Measurements from ENCODE around the gene DNAI1. TPM values are rescaled to one million over a fixed set of nuclear protein-coding genes. Genes with fewer than 3 reads are reported as not detected.

DNAI1 gene
- total and polyA plus RNA-seq, 2 of the 4 experiments (the other 2 are of a cell fraction), result not detected

DNA sequence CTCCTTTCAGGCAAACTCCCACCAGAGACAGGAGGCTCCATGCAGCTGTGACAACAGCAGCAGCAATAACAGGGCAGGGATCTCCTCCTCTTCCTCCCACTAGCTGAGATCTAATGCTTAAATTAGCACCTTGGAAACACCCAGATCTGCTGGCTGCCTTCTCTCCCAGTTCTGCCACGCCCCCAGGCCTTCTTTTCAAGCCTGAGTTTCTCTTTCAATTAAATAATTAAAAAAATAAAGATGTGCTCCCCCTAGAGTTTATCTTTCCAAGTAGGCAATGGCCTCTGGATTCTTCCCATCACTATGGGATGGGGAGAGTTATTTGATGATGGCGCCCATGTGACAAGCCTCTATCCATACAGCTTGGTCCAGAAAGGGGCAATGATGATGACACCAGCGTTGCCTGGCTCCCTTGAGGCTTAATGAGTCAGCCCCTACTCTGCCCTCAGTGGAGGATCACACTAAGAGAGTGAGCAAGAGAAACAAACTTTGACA is 4.0 kb upstream of the DNAI1 start:
- H3K36me3 ChIP-seq (ENCODE audit: control insufficient read depth, insufficient read depth, low read length), result no peaks in the 10 kb centered on the region
- intact Hi-C loops (cut with micrococcal nuclease), result no loop called here

More for the DNA sequence above, 4.0 kb upstream of the DNAI1 start:
- DNase-seq (peak; percentile 67), ATAC-seq (ENCODE audit: low read depth) (peak; percentile 4; the same call in 1 of the 2 replicates)
- H4K91ac ChIP-seq (ENCODE audit: insufficient read depth, low read depth, low read length), result no peak overlapping the region
- TF ChIP-seq USF2 (IDR thresholded peaks at IDR 0.05; ENCODE audit: low read depth, low read length) (peak; percentile 78), RFX5 (IDR thresholded peaks at IDR 0.05; ENCODE audit: low read depth, low read length) (no peak), CEBPB (IDR thresholded peaks at IDR 0.05; ENCODE audit: low read depth, low read length) (peak; percentile 72), FOS (IDR thresholded peaks at IDR 0.05; ENCODE audit: low read depth, low read length) (peak; percentile 22; the same call in 1 of the 2 replicates), POLR2A (IDR thresholded peaks at IDR 0.05; ENCODE audit: low read depth, low read length) (no peak), RAD21 (IDR thresholded peaks at IDR 0.05; ENCODE audit: low read length) (no peak)
- no peak overlapping the region for H3K4ac ChIP-seq (ENCODE audit: low read depth, low read length)
- H2AK9ac ChIP-seq (replicated peaks; ENCODE audit: low read depth, low read length, poor library complexity), result no peak overlapping the region
- H2BK5ac ChIP-seq (ENCODE audit: low read depth, low read length, poor library complexity, severe bottlenecking), result no peak overlapping the region
- peaks cover 30% of the 10 kb centered on the region for H3K9me1 ChIP-seq (ENCODE audit: insufficient read depth, low read length)
- peaks cover 10% of the 10 kb centered on the region for H3K4me1 ChIP-seq (ENCODE audit: control insufficient read depth, insufficient read depth, low read length)
- CTCF ChIA-PET, result interaction anchor here (1.0 kb wide), 1 partner anchor 51 kb away, joined by 3 read pairs; no protein-coding TSS in a partner anchor
- H3K9ac ChIP-seq (ENCODE audit: low read depth, low read length), result no peak overlapping the region
- no TSS peak for BruUV-seq (replicated peaks)
- H3K27ac ChIP-seq (ENCODE audit: insufficient read depth, low read length), result no peak overlapping the region
- POLR2A ChIA-PET (ENCODE audit: unreplicated experiment), result no interaction called here
- no peak overlapping the region for H3K4me3 ChIP-seq (ENCODE audit: insufficient read depth, low read depth, low read length)
- no peak overlapping the region for H3K18ac ChIP-seq (ENCODE audit: low read depth, low read length)
- no peaks in the 10 kb centered on the region for H3K9me3 ChIP-seq (ENCODE audit: control insufficient read depth, insufficient read depth, low read length)
- no peak overlapping the region for H2AFZ ChIP-seq (replicated peaks; ENCODE audit: low read length, poor library complexity)
- no peak overlapping the region for H4K5ac ChIP-seq (ENCODE audit: low read depth, low read length)
- H3K4me2 ChIP-seq (ENCODE audit: low read depth, low read length), result no peak overlapping the region
- no peak overlapping the region for H4K8ac ChIP-seq (ENCODE audit: low read depth in 2 of 2, low read length in 2 of 2)
- H4K20me1 ChIP-seq (ENCODE audit: insufficient read depth, low read length), result peaks cover 70% of the 10 kb centered on the region
- in situ Hi-C loops (cut with MboI; ENCODE audit: low sequenced_read_pairs) (no loop called here), dilution Hi-C loops (cut with HindIII; ENCODE audit: low sequenced_read_pairs, unreplicated experiment) (no loop called here)
- no peak overlapping the region for H3K56ac ChIP-seq (ENCODE audit: extremely low read depth, insufficient read depth, low read length)
- no peak overlapping the region for H2BK20ac ChIP-seq (ENCODE audit: low read depth, low read length)
- H2AK5ac ChIP-seq (ENCODE audit: low read depth, low read length), result no peak overlapping the region; the same call in 1 of the 2 replicates
- no peak overlapping the region for H3K23ac ChIP-seq (ENCODE audit: low read depth, low read length)
- H3K27me3 ChIP-seq (ENCODE audit: control insufficient read depth, insufficient read depth, low read length), result no peaks in the 10 kb centered on the region
- no peak overlapping the region for H3K14ac ChIP-seq (replicated peaks; ENCODE audit: low read depth, low read length)
- no peak overlapping the region for H2BK15ac ChIP-seq (ENCODE audit: low read depth, low read length)
- no CpG with 5 or more reads among the region's 3 CpGs for WGBS, 2 experiments (ENCODE audit: extremely low coverage in 2 of 2, insufficient read length in 1 of 2)
- peaks cover 31 to 77% of the 10 kb centered on the region in 2 experiments for H3K79me1 ChIP-seq (ENCODE audit: low read depth in 1 of 2, low read length in 2 of 2)
- no peak overlapping the region for H2BK120ac ChIP-seq (ENCODE audit: low read depth, low read length)

All from IMR-90 (cell line).